ENCODE data around the gene CLINT1. TPM values are rescaled to one million over a fixed set of nuclear protein-coding genes. Genes with fewer than 3 reads are reported as not detected.

The CLINT1 gene
- total and polyA plus RNA-seq, 9 of the 15 experiments (the other 6 are each of a cell fraction or from before 2014, with no cell fraction given): 23.6 to 125 (median 71.4) TPM

DNA sequence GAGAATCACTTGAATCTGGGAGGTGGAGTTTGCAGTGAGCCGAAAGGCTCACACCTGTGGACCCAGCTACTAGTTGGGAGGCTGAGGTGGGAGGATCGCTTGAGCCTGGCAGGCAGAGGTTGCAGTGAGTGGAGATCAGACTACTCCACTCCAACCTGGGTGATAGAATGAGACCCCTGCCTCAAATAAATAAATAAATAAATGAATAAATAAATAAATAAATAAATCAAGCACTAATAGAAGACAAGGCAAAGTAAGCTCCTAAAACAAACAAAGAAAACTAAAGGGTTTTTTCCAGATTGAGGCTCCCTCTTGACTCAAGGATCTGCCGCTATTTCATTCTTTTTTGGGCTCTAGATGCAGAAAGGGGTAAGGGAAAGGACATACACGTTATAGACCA is 34.7 kb upstream of the CLINT1 start:
- ATAC-seq (no peak), FAIRE-seq (no peak), DNase-seq (ENCODE audit: extremely low read depth in 1 of 4, low spot score in 3 of 4) (no peak)
- no peaks in the 10 kb centered on the region for H3K9me3 ChIP-seq (replicated peaks; ENCODE audit: control insufficient read depth, insufficient read depth, low read depth, low read length)
- no peak overlapping the region for H3K27ac ChIP-seq (ENCODE audit: extremely low read depth, low read depth, low read length)
- H2AFZ ChIP-seq (ENCODE audit: low read depth, low read length): no peak overlapping the region
- 19% methylated on average over 4 of the region's 4 CpGs for WGBS (ENCODE audit: insufficient coverage, low coverage, missing lambda C conversion rate)
- no peak overlapping the region for H3K4me2 ChIP-seq (ENCODE audit: insufficient read depth, low read length)
- CTCF ChIA-PET (ENCODE audit: low intra/inter-chr PET ratio): no interaction called here
- no peak overlapping the region for H3K4me3 ChIP-seq
- H3K79me2 ChIP-seq (ENCODE audit: control insufficient read depth, insufficient read depth, low read length): no peaks in the 10 kb centered on the region
- H4K20me1 ChIP-seq (replicated peaks; ENCODE audit: control insufficient read depth, insufficient read depth, low read length): no peaks in the 10 kb centered on the region
- H3K27me3 ChIP-seq (ENCODE audit: control insufficient read depth in 2 of 2, insufficient read depth in 2 of 2, low read length in 2 of 2): peaks cover 0 to 3% of the 10 kb centered on the region in 2 experiments; a peak in 1 of 5 replicates
- intact Hi-C loops (cut with micrococcal nuclease): no loop called here
- no peaks in the 10 kb centered on the region for H3K4me1 ChIP-seq (replicated peaks in 1 of 2; ENCODE audit: control insufficient read depth in 2 of 2, insufficient read depth in 2 of 2, low read length in 2 of 2)
- no peaks in the 10 kb centered on the region for H3K36me3 ChIP-seq (ENCODE audit: control insufficient read depth, insufficient read depth, low read length)
- in situ Hi-C loops (cut with MboI): no loop called here
- no peak overlapping the region for H3K9ac ChIP-seq (ENCODE audit: insufficient read depth in 1 of 2, low read depth in 2 of 2, low read length in 2 of 2)
- no peaks in the 10 kb centered on the region for H3K9me1 ChIP-seq (ENCODE audit: control insufficient read depth, insufficient read depth, low read length)
- no TSS peak for BruUV-seq (replicated peaks)
- TF ChIP-seq NELFE (IDR thresholded peaks at IDR 0.05; ENCODE audit: insufficient read depth, insufficient read length) (no peak), ZC3H11A (IDR thresholded peaks at IDR 0.05; ENCODE audit: low read depth, low read length) (peak; percentile 64; the same call in 1 of the 2 replicates), CBFA2T2 (conservative IDR thresholded peaks at IDR 0.05) (no peak), ZNF165 (CRISPR knock-in tag; IDR thresholded peaks at IDR 0.05; ENCODE audit: borderline replicate concordance) (no peak)
- POLR2A ChIA-PET: no interaction called here

DNA sequence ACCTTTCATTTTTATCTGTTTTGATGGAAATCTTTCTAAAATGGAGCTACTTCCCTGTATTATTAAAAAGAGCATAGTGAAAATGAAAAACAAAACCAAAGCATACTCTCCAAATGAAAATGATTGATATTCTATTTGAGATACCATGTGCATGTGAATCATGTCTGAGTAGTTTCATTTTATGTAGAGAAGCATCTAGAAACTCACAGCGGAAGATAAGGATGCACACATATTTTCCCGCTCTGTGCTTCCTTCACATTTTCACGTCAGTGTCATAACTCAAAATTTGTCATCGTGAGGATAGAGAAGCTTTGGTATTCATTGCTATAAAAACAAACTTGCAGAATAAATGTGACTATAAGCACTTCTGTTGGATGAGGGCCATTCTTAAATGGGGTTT is 34.0 kb upstream of the CLINT1 start:
- in situ Hi-C loops (cut with MboI): no loop called here
- H3K27ac ChIP-seq (ENCODE audit: extremely low read depth, low read depth, low read length): no peak overlapping the region
- peaks cover 0 to 3% of the 10 kb centered on the region in 2 experiments; a peak in 1 of 5 replicates for H3K27me3 ChIP-seq (ENCODE audit: control insufficient read depth in 2 of 2, insufficient read depth in 2 of 2, low read length in 2 of 2)
- H3K4me3 ChIP-seq: no peak overlapping the region
- no peaks in the 10 kb centered on the region for H3K4me1 ChIP-seq (replicated peaks in 1 of 2; ENCODE audit: control insufficient read depth in 2 of 2, insufficient read depth in 2 of 2, low read length in 2 of 2)
- no peaks in the 10 kb centered on the region for H3K9me3 ChIP-seq (replicated peaks; ENCODE audit: control insufficient read depth, insufficient read depth, low read depth, low read length)
- H3K79me2 ChIP-seq (ENCODE audit: control insufficient read depth, insufficient read depth, low read length): no peaks in the 10 kb centered on the region
- no peaks in the 10 kb centered on the region for H3K9me1 ChIP-seq (ENCODE audit: control insufficient read depth, insufficient read depth, low read length)
- FAIRE-seq: no peak
- H3K9ac ChIP-seq (ENCODE audit: insufficient read depth in 1 of 2, low read depth in 2 of 2, low read length in 2 of 2): no peak overlapping the region
- DNase-seq (ENCODE audit: extremely low read depth in 1 of 4, low spot score in 3 of 4): no peak
- no peaks in the 10 kb centered on the region for H4K20me1 ChIP-seq (replicated peaks; ENCODE audit: control insufficient read depth, insufficient read depth, low read length)
- no peak for TF ChIP-seq POLR2AphosphoS2 (IDR thresholded peaks at IDR 0.05; ENCODE audit: low read length)
- TF ChIP-seq ZKSCAN1 (IDR thresholded peaks at IDR 0.05; ENCODE audit: low read depth, low read length): no peak
- TF ChIP-seq JUN (IDR thresholded peaks at IDR 0.05; ENCODE audit: borderline replicate concordance, low read depth, low read length): no peak
- no peak for TF ChIP-seq JUN (CRISPR knock-in tag; IDR thresholded peaks at IDR 0.05; ENCODE audit: borderline replicate concordance)
- POLR2A ChIA-PET: no interaction called here
- no peak overlapping the region for H2AFZ ChIP-seq (ENCODE audit: low read depth, low read length)
- intact Hi-C loops (cut with micrococcal nuclease): no loop called here
- no peak overlapping the region for H3K4me2 ChIP-seq (ENCODE audit: insufficient read depth, low read length)
- CTCF ChIA-PET (ENCODE audit: low intra/inter-chr PET ratio): no interaction called here
- no peaks in the 10 kb centered on the region for H3K36me3 ChIP-seq (ENCODE audit: control insufficient read depth, insufficient read depth, low read length)
- 2% methylated on average over 4 of the region's 4 CpGs for WGBS (ENCODE audit: insufficient coverage, low coverage, missing lambda C conversion rate)
- BruUV-seq (replicated peaks): no TSS peak
- ATAC-seq: no peak

Data from K562 (cell line).